MCF 10A (cell line): ENCODE results near the gene COX6A2. TPM values are rescaled to one million over a fixed set of nuclear protein-coding genes. Genes with fewer than 3 reads are reported as not detected.
A peak's percentile ranks its signal among the peaks of the same experiment; 100 is the strongest.

Source experiments
- BruUV-seq: library from RNA; stranded (reverse); fragments of 400-500 nt; replicated peaks from 2 replicates; lab custom pipeline; 2021; lab: Mats Ljungman, UMichigan
- CTCF ChIA-PET: fragments of 300-600 bp; sonication (Branson Sonifier 250); formaldehyde crosslinking; extraction: SDS; loops from one replicate; lab custom pipeline; 2021; ENCODE audit warnings: antibody characterized with exemption, inconsistent platforms; lab: Yijun Ruan, JAX
- POLR2A ChIA-PET: fragments of 300-600, 350-650 bp; sonication (Branson Sonifier 250); formaldehyde crosslinking; extraction: SDS; loops from one replicate; lab custom pipeline; 2020; ENCODE audit warnings: antibody characterized with exemption, inconsistent platforms; lab: Yijun Ruan, JAX
- DNase-seq: peaks from one replicate; pipeline ENCODE4 v3.0.0-alpha.2; 2018; ENCODE audit not compliant: unreplicated experiment
- H3K27ac Mint-ChIP-seq: one replicate; pipeline ENCODE4 v1.8.0; 2022; ENCODE audit warnings: mild to moderate bottlenecking, low read depth, mixed read lengths; ENCODE audit not compliant: unreplicated experiment
- H3K27me3 Mint-ChIP-seq: one replicate; pipeline ENCODE4 v1.8.0; 2022; ENCODE audit warnings: mixed read lengths; ENCODE audit not compliant: insufficient read depth, unreplicated experiment
- H3K36me3 Mint-ChIP-seq: one replicate; pipeline ENCODE4 v1.8.0; 2022; ENCODE audit warnings: mild to moderate bottlenecking, moderate library complexity, mixed read lengths; ENCODE audit not compliant: insufficient read depth, unreplicated experiment
- H3K4me1 Mint-ChIP-seq: one replicate; pipeline ENCODE4 v1.8.0; 2022; ENCODE audit warnings: mixed read lengths; ENCODE audit not compliant: insufficient read depth, unreplicated experiment
- H3K4me3 Mint-ChIP-seq: one replicate; pipeline ENCODE4 v1.8.0; 2022; ENCODE audit warnings: mild to moderate bottlenecking, moderate library complexity, mixed read lengths; ENCODE audit not compliant: unreplicated experiment
- H3K9me3 Mint-ChIP-seq: one replicate; pipeline ENCODE4 v1.8.0; 2022; ENCODE audit warnings: mixed read lengths; ENCODE audit not compliant: unreplicated experiment
- CTCF ChIP-seq: fragments of 200-600 bp; IDR thresholded peaks from one replicate; pipeline ENCODE4 v1.8.0; 2022; ENCODE audit warnings: antibody characterized with exemption, mild to moderate bottlenecking; ENCODE audit not compliant: unreplicated experiment
- intact Hi-C: fragments of 100-400 bp; cut with micrococcal nuclease; formaldehyde crosslinking; loops from 2 replicates; pipeline ENCODE4 v1.14.1; 2022
- total RNA-seq: library from RNA; stranded (reverse); gene quantifications from 2 replicates; pipeline ENCODE4 v1.2.3, GENCODE V29; 2022

The COX6A2 gene
- total RNA-seq, 1 experiment from 2014 or later = not detected

- POLR2A ChIA-PET = interaction anchor here (0.5 to 2.3 kb wide), 4 partner anchors 9 to 502 kb away, joined by 3 to 9 read pairs (median 3); no protein-coding TSS in a partner anchor
- intact Hi-C loops = no loop called here
These were observed 34.0 kb upstream of the COX6A2 start for GRCh38 chr16:31461921-31462804.

GRCh38 chr16:31461201-31461920 is 33.2 kb upstream of the COX6A2 start:
- ChIA-PET POLR2A (interaction anchor here (0.6 to 4.9 kb wide), 18 partner anchors 8 to 502 kb away, joined by 3 to 40 read pairs (median 11); partner anchors contain the start of genes FUS, KAT8, RUSF1 and ZNF267), CTCF (interaction anchor here (0.6 to 8.4 kb wide), 27 partner anchors 8 to 476 kb away, joined by 3 to 65 read pairs (median 6); partner anchors contain the start of genes FUS, HSD3B7, RUSF1 and ZNF843)
- Mint-ChIP-seq H3K36me3 (peaks cover 61% of the 10 kb centered on the region), H3K4me1 (peaks cover 14% of the 10 kb centered on the region), H3K9me3 (no peaks in the 10 kb centered on the region), H3K27ac (peak overlapping the region; percentile 66), H3K27me3 (no peaks in the 10 kb centered on the region), H3K4me3 (no peak overlapping the region)
- no peak for TF ChIP-seq CTCF
- no peak for DNase-seq
- intact Hi-C loops = no loop called here
- BruUV-seq = no TSS peak

More at GRCh38 chr16:31461921-31462804, 34.0 kb upstream of the COX6A2 start:
- no peak for DNase-seq
- TF ChIP-seq CTCF = no peak
- peaks cover 54% of the 10 kb centered on the region for H3K36me3 Mint-ChIP-seq
- H3K9me3 Mint-ChIP-seq = no peaks in the 10 kb centered on the region
- H3K4me1 Mint-ChIP-seq = peaks cover 14% of the 10 kb centered on the region
- CTCF ChIA-PET = interaction anchor here (0.5 to 8.4 kb wide), 8 partner anchors 10 to 477 kb away, joined by 3 to 65 read pairs (median 6); partner anchors contain the start of genes HSD3B7 and ZNF843
- no TSS peak for BruUV-seq
- H3K27ac Mint-ChIP-seq = no peak overlapping the region
- H3K4me3 Mint-ChIP-seq = no peak overlapping the region
- H3K27me3 Mint-ChIP-seq = no peaks in the 10 kb centered on the region

- Mint-ChIP-seq H3K27ac (peak overlapping the region; percentile 97), H3K4me3 (peak overlapping the region; percentile 88), H3K36me3 (peaks cover 54% of the 10 kb centered on the region), H3K9me3 (no peaks in the 10 kb centered on the region), H3K4me1 (peaks cover 14% of the 10 kb centered on the region), H3K27me3 (no peaks in the 10 kb centered on the region)
- CTCF ChIA-PET = interaction anchor here (0.6 to 8.4 kb wide), 39 partner anchors 9 to 536 kb away, joined by 3 to 65 read pairs (median 4); partner anchors contain the start of genes FUS, HSD3B7, RUSF1 and ZNF843
- peak; percentile 58 for DNase-seq
- TF ChIP-seq CTCF = peak; percentile 36
- intact Hi-C loops = no loop called here
- POLR2A ChIA-PET = interaction anchor here (0.6 to 4.9 kb wide), 20 partner anchors 8 to 502 kb away, joined by 3 to 40 read pairs (median 8); partner anchors contain the start of genes FUS, KAT8, RUSF1 and ZNF267
- BruUV-seq = TSS peak; percentile 53
These were observed 32.4 kb upstream of the COX6A2 start for GRCh38 chr16:31460582-31461002.
